Thyroid gland (tissue), 4 donors: ENCODE results near the gene LRP1. TPM values are rescaled to one million over a fixed set of nuclear protein-coding genes. Genes with fewer than 3 reads are reported as not detected.

ENCODE experiments used
- DNase-seq, 2 donors: peaks; one replicate each; pipeline ENCODE4 v3.0.0-alpha.2; 2019
- H3K27ac ChIP-seq, 3 donors: fragments of 200-600 bp; sonication (generic); 1 replicate in 2 of 3; 2 replicates in 1 of 3; pipeline ENCODE4 v1.5.1; 2016 to 2019; ENCODE audit warnings: mild to moderate bottlenecking in 1 of 3, moderate library complexity in 1 of 3
- H3K27me3 ChIP-seq: fragments of 200-600 bp; sonication (generic); one replicate; pipeline ENCODE4 v1.5.1; 2019
- H3K36me3 ChIP-seq, 2 donors: fragments of 200-600 bp; sonication (generic); one replicate each; pipeline ENCODE4 v1.5.1; 2016 to 2019
- H3K4me1 ChIP-seq, 2 donors: fragments of 200-600 bp; sonication (generic); one replicate each; pipeline ENCODE4 v1.5.1; 2017 to 2019
- H3K4me3 ChIP-seq, 3 donors: fragments of 200-600 bp; sonication (generic); replicated peaks in 1 of 3; 1 replicate in 2 of 3; 2 replicates in 1 of 3; pipeline ENCODE4 v1.5.1; 2016; ENCODE audit warnings: mild to moderate bottlenecking in 1 of 3
- H3K9me3 ChIP-seq: fragments of 200-600 bp; sonication (generic); one replicate; pipeline ENCODE4 v1.5.1; 2017
- CTCF ChIP-seq, 6 experiments: fragments of 200-600 bp in 3 of 6; fragments of 450-650 bp in 3 of 6; sonication (generic) in 3 of 6; IDR thresholded peaks; one replicate each; pipeline ENCODE4 v1.5.1; 2016 to 2019; ENCODE audit warnings: antibody characterized with exemption in 6 of 6, mild to moderate bottlenecking in 2 of 6, inconsistent platforms in 1 of 6, moderate library complexity in 1 of 6
- POLR2A ChIP-seq, 2 donors: fragments of 450-650 bp; IDR thresholded peaks; one replicate each; pipeline ENCODE4 v1.6.1; 2017; ENCODE audit warnings: antibody characterized with exemption in 2 of 2, mild to moderate bottlenecking in 2 of 2, moderate library complexity in 1 of 2
- WGBS, 2 donors: methylation state at CpG; one replicate each; pipeline ENCODE4 v1.1.5; 2017; 5-methylcytosine and 5-hydroxymethylcytosine counted together
- intact Hi-C: fragments of 100-400 bp; cut with DNase I; formaldehyde crosslinking; loops from one replicate; pipeline ENCODE4 v1.15.1; 2023
- total RNA-seq, 4 donors: library from RNA; depleted of rRNA; stranded (reverse); fragments of >200 nt; gene quantifications; one replicate each; pipeline ENCODE4 v1.2.3, GENCODE V29; 2016

Gene LRP1
- total RNA-seq: 100 to 1,000 TPM in 3 of 4 donors, 10 to 100 TPM in 1; 98.5 to 161 (median 118) TPM

GRCh38 chr12:57127726-57128518 lies at the start of gene LRP1:
LRP1 (plus strand) TSS chr12:57128483; CDS start chr12:57128965, 482 bp downstream.
- intact Hi-C loops: no loop called here
- Histone ChIP-seq H3K27me3 (no peaks in the 10 kb centered on the region), H3K36me3 (no peaks in the 10 kb centered on the region), H3K4me1 (peaks cover 14 to 21% of the 10 kb centered on the region in 2 donors), H3K4me3 (peak within 1 kb of the TSS; percentile 45 to 98 (median 71)), H3K27ac (peak within 1 kb of the TSS; percentile 88 to 98 (median 98)), H3K9me3 (no peaks in the 10 kb centered on the region)
- WGBS, 2 donors: 0% methylated on average over 40 to 49 of the region's 57 CpGs
- peak; percentile 84 to 86 for DNase-seq
- peak; percentile 31 to 86 for TF ChIP-seq POLR2A (IDR thresholded peaks at IDR 0.05)
- TF ChIP-seq CTCF (IDR thresholded peaks at IDR 0.05): no peak

- WGBS, 2 donors: 0 to 1% methylated on average over 36 to 39 of the region's 39 CpGs
- TF ChIP-seq CTCF (IDR thresholded peaks at IDR 0.05): no peak
- peak in 1 of 2 donors; percentile 67 for TF ChIP-seq POLR2A (IDR thresholded peaks at IDR 0.05)
- DNase-seq: peak; percentile 98 to 99
These were observed 49.5 kb upstream of the LRP1 start, which contains the start of gene NEMP1 for GRCh38 chr12:57078519-57079404. NEMP1 (minus strand) TSS chr12:57078791; CDS start chr12:57078745, 46 bp downstream.

GRCh38 chr12:57079821-57080220 lies 48.5 kb upstream of the LRP1 start:
- no peak for TF ChIP-seq CTCF (IDR thresholded peaks at IDR 0.05)
- no peak for TF ChIP-seq POLR2A (IDR thresholded peaks at IDR 0.05)
- WGBS, 2 donors: 68 to 77% methylated on average over 1 of the region's 1 CpG
- peak overlapping the region in 1 of 3 donors; percentile 87 for H3K27ac ChIP-seq
- intact Hi-C loops: loop anchor here (5.0 kb wide), 1 partner anchor 102 kb away; no protein-coding TSS in a partner anchor
- H3K27me3 ChIP-seq: no peaks in the 10 kb centered on the region
- H3K36me3 ChIP-seq: no peaks in the 10 kb centered on the region
- DNase-seq: no peak
- H3K9me3 ChIP-seq: no peaks in the 10 kb centered on the region
- H3K4me1 ChIP-seq: peaks cover 10 to 11% of the 10 kb centered on the region in 2 donors
- H3K4me3 ChIP-seq: no peak overlapping the region

More at GRCh38 chr12:57078519-57079404, 49.5 kb upstream of the LRP1 start, which contains the start of gene NEMP1:
- H3K27me3 ChIP-seq: no peaks in the 10 kb centered on the region
- intact Hi-C loops: loop anchor here (5.0 kb wide), 1 partner anchor 104 kb away; no protein-coding TSS in a partner anchor
- H3K4me1 ChIP-seq: peaks cover 10 to 11% of the 10 kb centered on the region in 2 donors
- no peaks in the 10 kb centered on the region for H3K36me3 ChIP-seq
- peak within 1 kb of the TSS; percentile 30 to 73 (median 47) for H3K4me3 ChIP-seq
- peak within 1 kb of the TSS; percentile 85 to 91 (median 87) for H3K27ac ChIP-seq
- H3K9me3 ChIP-seq: no peaks in the 10 kb centered on the region

GRCh38 chr12:57080855-57081254 lies 47.4 kb upstream of the LRP1 start:
- no peak overlapping the region for H3K4me3 ChIP-seq
- H3K27ac ChIP-seq: no peak overlapping the region
- intact Hi-C loops: no loop called here
- no peaks in the 10 kb centered on the region for H3K27me3 ChIP-seq
- H3K9me3 ChIP-seq: no peaks in the 10 kb centered on the region
- DNase-seq: no peak
- peaks cover 11 to 15% of the 10 kb centered on the region in 2 donors for H3K4me1 ChIP-seq
- no peaks in the 10 kb centered on the region for H3K36me3 ChIP-seq
- TF ChIP-seq POLR2A (IDR thresholded peaks at IDR 0.05) (no peak), CTCF (IDR thresholded peaks at IDR 0.05) (no peak)
- 97% methylated on average over 1 of the region's 1 CpG for WGBS, 2 donors
